ENCODE results near the gene RFC1.
"Not testable (repeated sequence)": the region's sequence is repeated elsewhere in the genome, so short reads cannot be mapped to it uniquely, and the experiment has no call there.

RFC1 gene

GRCh38 chr4:39305912-39306677, 60.1 kb downstream of the RFC1 start:
- no peak for DNase-seq (ENCODE audit: low read depth)

GRCh38 chr4:39304651-39305050, 61.5 kb downstream of the RFC1 start:
- DNase-seq (ENCODE audit: low read depth) = no peak

- no peak for DNase-seq (ENCODE audit: low read depth)
Measured at GRCh38 chr4:39303871-39304270, 62.3 kb downstream of the RFC1 start.

- DNase-seq (ENCODE audit: low read depth) = no peak
Measured at GRCh38 chr4:39302901-39303300, 63.3 kb downstream of the RFC1 start.

GRCh38 chr4:39295784-39296183, 70.4 kb downstream of the RFC1 start:
- no peak for DNase-seq (ENCODE audit: low read depth)

- DNase-seq (ENCODE audit: low read depth) = not testable (repeated sequence)
Measured at GRCh38 chr4:39292433-39292832, 73.7 kb downstream of the RFC1 start.

- no peak for DNase-seq (ENCODE audit: low read depth)
Measured at GRCh38 chr4:39291686-39292085, 74.5 kb downstream of the RFC1 start.

GRCh38 chr4:39287223-39287622, 78.9 kb downstream of the RFC1 start:
- no peak for DNase-seq (ENCODE audit: low read depth)

- DNase-seq (ENCODE audit: low read depth) = no peak
Measured at GRCh38 chr4:39286263-39286662, 79.9 kb downstream of the RFC1 start.

GRCh38 chr4:39285853-39286252, 80.3 kb downstream of the RFC1 start:
- DNase-seq (ENCODE audit: low read depth) = no peak

- DNase-seq (ENCODE audit: low read depth) = no peak
Measured at GRCh38 chr4:39285111-39285795, 80.9 kb downstream of the RFC1 start.

- DNase-seq (ENCODE audit: low read depth) = no peak
Measured at GRCh38 chr4:39280770-39281169, 85.4 kb downstream of the RFC1 start.

- no peak for DNase-seq (ENCODE audit: low read depth)
Measured at GRCh38 chr4:39279416-39279815, 86.7 kb downstream of the RFC1 start.

- no peak for DNase-seq (ENCODE audit: low read depth)
Measured at GRCh38 chr4:39278476-39278875, 87.7 kb downstream of the RFC1 start.

GRCh38 chr4:39277661-39278060, 88.5 kb downstream of the RFC1 start:
- DNase-seq (ENCODE audit: low read depth) = not testable (repeated sequence)

GRCh38 chr4:39274503-39274902, 91.7 kb downstream of the RFC1 start:
- no peak for DNase-seq (ENCODE audit: low read depth)

GRCh38 chr4:39263895-39264294, 102.3 kb downstream of the RFC1 start:
- no peak for DNase-seq (ENCODE audit: low read depth)

GRCh38 chr4:39259571-39260330, 106.4 kb downstream of the RFC1 start:
- no peak for DNase-seq (ENCODE audit: low read depth)

- no peak for DNase-seq (ENCODE audit: low read depth)
Measured at GRCh38 chr4:39256436-39256835, 109.7 kb downstream of the RFC1 start.

- no peak for DNase-seq (ENCODE audit: low read depth)
Measured at GRCh38 chr4:39255871-39256270, 110.3 kb downstream of the RFC1 start.

- no peak for DNase-seq (ENCODE audit: low read depth)
Measured at GRCh38 chr4:39255266-39255665, 110.9 kb downstream of the RFC1 start.

GRCh38 chr4:39243462-39243861, 122.7 kb downstream of the RFC1 start:
- no peak for DNase-seq (ENCODE audit: low read depth)
